H9 (cell line): ENCODE results near the gene F11. TPM values are rescaled to one million over a fixed set of nuclear protein-coding genes. Genes with fewer than 3 reads are reported as not detected.

Experiments
- DNase-seq: peaks from one replicate; pipeline ENCODE4 v3.0.0-alpha.2; 2017
- H2AFZ ChIP-seq: one replicate; pipeline ENCODE4 v1.6.1; 2013; ENCODE audit warnings: mild to moderate bottlenecking, low read length, control low read depth, moderate library complexity
- H2AK5ac ChIP-seq: 2 replicates; pipeline ENCODE4 v1.6.1; 2013; ENCODE audit warnings: low read length, control low read depth, mixed read lengths; ENCODE audit not compliant: insufficient read length
- H2BK120ac ChIP-seq: one replicate; pipeline ENCODE4 v1.6.1; 2013; ENCODE audit warnings: low read depth, mild to moderate bottlenecking, low read length, control low read depth, inconsistent platforms; ENCODE audit not compliant: poor library complexity, severe bottlenecking
- H2BK12ac ChIP-seq: 2 replicates; pipeline ENCODE4 v1.6.1; 2013; ENCODE audit warnings: low read length, control low read depth, mixed read lengths, low read depth; ENCODE audit not compliant: insufficient read length
- H2BK15ac ChIP-seq: 2 replicates; pipeline ENCODE4 v1.6.1; 2013; ENCODE audit warnings: low read depth, low read length, control low read depth
- H2BK20ac ChIP-seq: one replicate; pipeline ENCODE4 v1.6.1; 2013; ENCODE audit warnings: low read depth, mild to moderate bottlenecking, low read length, control low read depth, inconsistent platforms; ENCODE audit not compliant: poor library complexity, severe bottlenecking
- H2BK5ac ChIP-seq: 2 replicates; pipeline ENCODE4 v1.6.1; 2013; ENCODE audit warnings: low read length, control low read depth, mixed read lengths; ENCODE audit not compliant: insufficient read length
- H3K14ac ChIP-seq: 2 replicates; pipeline ENCODE4 v1.6.1; 2013; ENCODE audit warnings: low read length, control low read depth; ENCODE audit not compliant: insufficient read depth
- H3K18ac ChIP-seq: 2 replicates; pipeline ENCODE4 v1.6.1; 2013; ENCODE audit warnings: low read depth, mild to moderate bottlenecking, mixed read lengths, low read length, control low read depth; ENCODE audit not compliant: insufficient read length
- H3K23ac ChIP-seq: 2 replicates; pipeline ENCODE4 v1.6.1; 2013; ENCODE audit warnings: low read length, control low read depth, mixed read lengths, low read depth; ENCODE audit not compliant: insufficient read length
- H3K23me2 ChIP-seq: 2 replicates; pipeline ENCODE4 v1.6.1; 2013; ENCODE audit warnings: low read depth, mild to moderate bottlenecking, mixed read lengths, low read length, control low read depth; ENCODE audit not compliant: insufficient read length, poor library complexity, severe bottlenecking
- H3K27ac ChIP-seq: 2 replicates; pipeline ENCODE4 v1.5.1; 2013; ENCODE audit warnings: low read length, control low read depth, mixed read lengths, low read depth; ENCODE audit not compliant: insufficient read length
- H3K27me3 ChIP-seq: 2 replicates; pipeline ENCODE4 v1.6.1; 2013; ENCODE audit warnings: low read length, control low read depth, inconsistent platforms; ENCODE audit not compliant: insufficient read depth
- H3K4ac ChIP-seq: 2 replicates; pipeline ENCODE4 v1.6.1; 2013; ENCODE audit warnings: low read depth, mild to moderate bottlenecking, control low read depth, inconsistent platforms, low read length, moderate library complexity
- H3K4me1 ChIP-seq: 2 replicates; pipeline ENCODE4 v1.6.1; 2013; ENCODE audit warnings: low read length, control low read depth, inconsistent platforms; ENCODE audit not compliant: insufficient read depth
- H3K4me2 ChIP-seq: 2 replicates; pipeline ENCODE4 v1.6.1; 2013; ENCODE audit warnings: low read length, control low read depth, mixed read lengths; ENCODE audit not compliant: insufficient read length, insufficient read depth
- H3K56ac ChIP-seq: 2 replicates; pipeline ENCODE4 v1.6.1; 2013; ENCODE audit warnings: low read depth, mild to moderate bottlenecking, mixed read lengths, low read length, control low read depth; ENCODE audit not compliant: insufficient read length
- H3K79me1 ChIP-seq: 2 replicates; pipeline ENCODE4 v1.6.1; 2013; ENCODE audit warnings: low read depth, mild to moderate bottlenecking, moderate library complexity, low read length, control low read depth, inconsistent platforms; ENCODE audit not compliant: insufficient read depth, poor library complexity, severe bottlenecking
- H3K79me2 ChIP-seq: 2 replicates; pipeline ENCODE4 v1.6.1; 2013; ENCODE audit warnings: low read length, control low read depth, inconsistent platforms; ENCODE audit not compliant: insufficient read depth
- H3K9ac ChIP-seq: 2 replicates; pipeline ENCODE4 v1.6.1; 2013; ENCODE audit warnings: low read length, control low read depth, mixed read lengths; ENCODE audit not compliant: insufficient read length; ENCODE audit errors: extremely low read depth
- H3K9me3 ChIP-seq: one replicate; pipeline ENCODE4 v1.6.1; 2013; ENCODE audit warnings: low read depth, low read length, inconsistent platforms; ENCODE audit not compliant: control insufficient read depth
- H3T11ph ChIP-seq: one replicate; pipeline ENCODE4 v1.6.1; 2013; ENCODE audit warnings: mild to moderate bottlenecking, low read length, control low read depth, inconsistent platforms
- H4K20me1 ChIP-seq: one replicate; pipeline ENCODE4 v1.6.1; 2013; ENCODE audit not compliant: control insufficient read depth, insufficient read length, insufficient read depth
- H4K5ac ChIP-seq: 2 replicates; pipeline ENCODE4 v1.6.1; 2013; ENCODE audit warnings: low read depth, mild to moderate bottlenecking, mixed read lengths, low read length, control low read depth; ENCODE audit not compliant: insufficient read length
- H4K8ac ChIP-seq: replicated peaks from 2 replicates; pipeline ENCODE4 v1.6.1; 2013; ENCODE audit warnings: low read length, control low read depth, mixed read lengths, low read depth; ENCODE audit not compliant: insufficient read length
- H4K91ac ChIP-seq: 2 replicates; pipeline ENCODE4 v1.6.1; 2013; ENCODE audit warnings: low read depth, mild to moderate bottlenecking, moderate library complexity, mixed read lengths, low read length, control low read depth; ENCODE audit not compliant: insufficient read length
- H3K27ac Mint-ChIP-seq, 3 experiments: 2 replicates in 2 of 3; 3 replicates in 1 of 3; pipeline ENCODE4 v1.8.0; 2020 to 2021; ENCODE audit warnings: mixed read lengths in 3 of 3, mild to moderate bottlenecking in 1 of 3, moderate library complexity in 1 of 3
- H3K27me3 Mint-ChIP-seq: 2 replicates; pipeline ENCODE4 v1.8.0; 2021; ENCODE audit warnings: low read depth, mild to moderate bottlenecking, moderate library complexity, mixed read lengths
- H3K36me3 Mint-ChIP-seq, 3 experiments: 2 replicates in 2 of 3; 3 replicates in 1 of 3; pipeline ENCODE4 v1.8.0; 2020 to 2021; ENCODE audit warnings: low read depth in 3 of 3, mixed read lengths in 3 of 3; ENCODE audit not compliant: insufficient read depth in 1 of 3
- H3K4me1 Mint-ChIP-seq, 2 experiments: 2 replicates each; pipeline ENCODE4 v1.8.0; 2020; ENCODE audit warnings: mixed read lengths in 2 of 2
- H3K4me3 Mint-ChIP-seq, 2 experiments: 2 replicates in 1 of 2; 3 replicates in 1 of 2; pipeline ENCODE4 v1.8.0; 2020 to 2021; ENCODE audit warnings: mild to moderate bottlenecking in 2 of 2, mixed read lengths in 2 of 2, moderate library complexity in 1 of 2
- H3K9me3 Mint-ChIP-seq, 2 experiments: 2 replicates in 1 of 2; 3 replicates in 1 of 2; pipeline ENCODE4 v1.8.0; 2020; ENCODE audit warnings: mild to moderate bottlenecking in 2 of 2, mixed read lengths in 2 of 2, moderate library complexity in 1 of 2
- WGBS: extraction: QIAGEN DNeasy Blood & Tissue Kit; methylation state at CpG from one replicate; pipeline ENCODE4 v1.1.7; 2013; ENCODE audit warnings: missing lambda C conversion rate, low lambda C conversion rate, mixed read lengths; ENCODE audit not compliant: insufficient read length; ENCODE audit errors: extremely low coverage; 5-methylcytosine and 5-hydroxymethylcytosine counted together
- total RNA-seq: library from RNA; stranded (reverse); gene quantifications from 2 replicates; pipeline ENCODE4 v1.2.1, GENCODE V29; 2021
- TF ChIP-seq, protein P1 (sequence below): fragments of 200-600 bp; sonication (generic); conservative IDR thresholded peaks from 3 replicates; pipeline ENCODE4 v1.8.0; 2021; ENCODE audit warnings: antibody characterized with exemption, mild to moderate bottlenecking

The F11 gene
- total RNA-seq, 1 experiment from 2014 or later = 0.50 TPM

DNA sequence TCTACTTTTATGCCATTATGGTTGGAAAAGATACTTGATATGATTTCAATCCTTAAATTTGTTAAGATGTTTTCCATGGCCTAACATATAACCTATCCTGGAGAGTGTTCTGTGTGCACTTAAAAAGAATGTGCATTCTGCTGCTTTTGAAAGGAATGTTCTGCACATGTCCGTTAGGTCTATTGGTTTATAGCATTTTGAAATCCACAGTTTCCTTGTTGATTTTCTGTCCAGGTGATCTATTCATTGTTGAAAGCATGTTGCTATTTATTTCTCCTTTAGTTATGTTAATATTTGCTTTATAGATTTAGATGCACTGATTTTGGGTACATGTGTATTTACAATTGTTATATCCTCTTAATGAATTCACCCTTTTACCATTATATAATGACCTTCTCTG lies 44.4 kb upstream of the F11 start:
- no peak overlapping the region for H3K4me3 Mint-ChIP-seq
- Histone ChIP-seq H2AFZ (no peak overlapping the region), H3K79me2 (no peaks in the 10 kb centered on the region), H3K4ac (no peak overlapping the region), H2BK12ac (no peak overlapping the region), H3K79me1 (no peaks in the 10 kb centered on the region), H3K23ac (no peak overlapping the region), H4K8ac (no peak overlapping the region), H2BK120ac (no peak overlapping the region), H4K5ac (no peak overlapping the region), H3K23me2 (no peaks in the 10 kb centered on the region), H2BK20ac (no peak overlapping the region), H3K4me1 (no peaks in the 10 kb centered on the region; the same call in 1 of the 2 replicates), H3K9ac (no peak overlapping the region), H2BK15ac (no peak overlapping the region), H3K18ac (no peak overlapping the region), H3K27ac (no peak overlapping the region), H3T11ph (no peak overlapping the region), H3K14ac (no peak overlapping the region), H4K20me1 (no peaks in the 10 kb centered on the region), H3K4me2 (no peak overlapping the region), H2BK5ac (no peak overlapping the region), H4K91ac (no peak overlapping the region), H3K9me3 (peaks cover 25% of the 10 kb centered on the region), H3K27me3 (no peaks in the 10 kb centered on the region), H3K56ac (no peak overlapping the region), H2AK5ac (no peak overlapping the region)
- no peak for DNase-seq
- H3K4me1 Mint-ChIP-seq = peaks cover 21 to 29% of the 10 kb centered on the region in 2 experiments
- H3K27ac Mint-ChIP-seq = no peak overlapping the region
- H3K9me3 Mint-ChIP-seq = peaks cover 34 to 36% of the 10 kb centered on the region in 2 experiments
- WGBS = no CpG with 5 or more reads among the region's 1 CpG
- H3K36me3 Mint-ChIP-seq = peaks cover 26 to 39% (median 26%) of the 10 kb centered on the region in 3 experiments
- peaks cover 8% of the 10 kb centered on the region for H3K27me3 Mint-ChIP-seq
- TF ChIP-seq, protein P1, sequence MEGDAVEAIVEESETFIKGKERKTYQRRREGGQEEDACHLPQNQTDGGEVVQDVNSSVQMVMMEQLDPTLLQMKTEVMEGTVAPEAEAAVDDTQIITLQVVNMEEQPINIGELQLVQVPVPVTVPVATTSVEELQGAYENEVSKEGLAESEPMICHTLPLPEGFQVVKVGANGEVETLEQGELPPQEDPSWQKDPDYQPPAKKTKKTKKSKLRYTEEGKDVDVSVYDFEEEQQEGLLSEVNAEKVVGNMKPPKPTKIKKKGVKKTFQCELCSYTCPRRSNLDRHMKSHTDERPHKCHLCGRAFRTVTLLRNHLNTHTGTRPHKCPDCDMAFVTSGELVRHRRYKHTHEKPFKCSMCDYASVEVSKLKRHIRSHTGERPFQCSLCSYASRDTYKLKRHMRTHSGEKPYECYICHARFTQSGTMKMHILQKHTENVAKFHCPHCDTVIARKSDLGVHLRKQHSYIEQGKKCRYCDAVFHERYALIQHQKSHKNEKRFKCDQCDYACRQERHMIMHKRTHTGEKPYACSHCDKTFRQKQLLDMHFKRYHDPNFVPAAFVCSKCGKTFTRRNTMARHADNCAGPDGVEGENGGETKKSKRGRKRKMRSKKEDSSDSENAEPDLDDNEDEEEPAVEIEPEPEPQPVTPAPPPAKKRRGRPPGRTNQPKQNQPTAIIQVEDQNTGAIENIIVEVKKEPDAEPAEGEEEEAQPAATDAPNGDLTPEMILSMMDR = no peak
